Fibroblast of lung (primary cell): ENCODE measurements around the gene KCNIP3.

Source experiments
- CTCF ChIP-seq, 2 donors: IDR thresholded peaks in 1 of 2; conservative IDR thresholded peaks in 1 of 2; 1 replicate in 1 of 2; 2 replicates in 1 of 2; pipeline ENCODE4 v1.5.1; 2011 to 2012; ENCODE audit warnings: low read length in 2 of 2, control low read depth in 1 of 2, inconsistent platforms in 1 of 2, low read depth in 1 of 2, mild to moderate bottlenecking in 1 of 2
- EZH2 ChIP-seq: IDR thresholded peaks from 2 replicates; pipeline ENCODE4 v1.5.1; 2012; ENCODE audit warnings: low read length, control low read depth, mild to moderate bottlenecking; ENCODE audit errors: missing control alignments

- TF ChIP-seq CTCF (conservative IDR thresholded peaks at IDR 0.05 in 1 of 2, IDR thresholded peaks at IDR 0.05 in 1 of 2; ENCODE audit: low read depth in 1 of 2, low read length in 2 of 2) (no peak), EZH2 (no peak)
Measured at GRCh38 chr2:95287806-95288205, 9.3 kb upstream of the KCNIP3 start.
